SH-SY5Y (cell line): ENCODE measurements around the gene SHANK2.

Experiments
- GATA2 ChIP-seq: IDR thresholded peaks from 2 replicates; pipeline ENCODE4 v1.6.1; 2011; ENCODE audit warnings: mild to moderate bottlenecking, low read depth, low read length
- GATA3 ChIP-seq: IDR thresholded peaks from 2 replicates; pipeline ENCODE4 v1.6.1; 2011; ENCODE audit warnings: low read depth, mild to moderate bottlenecking, low read length, moderate library complexity

DNA sequence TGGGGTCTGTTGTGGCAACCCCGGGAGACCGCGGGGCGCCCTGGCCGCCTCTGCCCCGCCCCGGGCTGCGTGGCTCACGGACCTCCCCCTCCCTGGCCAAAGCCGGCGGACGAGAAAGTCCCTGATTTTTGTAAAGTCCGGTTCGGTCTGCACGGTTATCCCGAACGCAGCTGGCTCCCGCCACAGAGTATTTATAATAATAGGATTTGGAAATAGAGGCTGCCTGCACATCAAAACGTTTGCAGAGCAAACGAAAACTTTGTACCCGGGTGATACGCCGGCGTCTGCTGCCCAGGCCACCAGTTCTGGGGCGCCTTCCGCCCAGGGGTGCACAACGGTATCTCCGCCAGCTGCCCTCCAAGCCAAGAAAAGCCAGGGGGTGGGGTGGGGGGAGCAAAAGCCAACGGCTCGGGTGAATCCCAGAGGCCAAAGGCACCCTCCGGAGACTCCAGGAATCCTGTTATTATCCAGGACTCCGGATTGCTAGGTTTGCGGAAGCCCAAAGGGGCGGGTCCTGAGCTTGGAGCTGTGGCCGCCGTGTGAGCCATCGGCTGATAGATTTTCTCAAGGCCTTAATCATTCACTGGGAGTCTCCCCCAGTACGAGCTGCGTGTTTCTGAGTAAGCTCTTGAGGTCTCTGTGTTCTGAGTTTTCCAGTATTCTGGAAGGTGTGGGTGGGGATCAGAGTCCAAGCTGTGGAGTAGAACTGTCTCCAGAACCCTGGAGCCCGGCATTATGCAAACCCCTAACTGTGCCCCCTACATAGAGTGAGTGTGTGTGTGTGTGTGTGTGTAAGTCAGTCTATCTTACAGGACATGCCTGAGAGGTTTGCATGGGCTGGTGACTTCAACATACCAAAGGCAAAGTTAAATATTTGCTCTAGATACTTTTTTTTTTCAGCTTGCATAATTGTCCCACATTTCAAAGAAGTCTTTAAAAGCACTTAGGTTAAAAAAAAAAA is 673 bp upstream of the SHANK2 start:
- no peak for TF ChIP-seq GATA2
- TF ChIP-seq GATA3, result no peak
